GM21619 (cell line): ENCODE data around the gene INTU.
"Not testable (repeated sequence)": the region's sequence is repeated elsewhere in the genome, so short reads cannot be mapped to it uniquely, and the experiment has no call there.

Experiments
- ATAC-seq: cut with Tn5 transposase; IDR thresholded peaks from one replicate; pipeline ENCODE4 v1.9.1; 2021; ENCODE audit not compliant: unreplicated experiment

INTU gene

DNA sequence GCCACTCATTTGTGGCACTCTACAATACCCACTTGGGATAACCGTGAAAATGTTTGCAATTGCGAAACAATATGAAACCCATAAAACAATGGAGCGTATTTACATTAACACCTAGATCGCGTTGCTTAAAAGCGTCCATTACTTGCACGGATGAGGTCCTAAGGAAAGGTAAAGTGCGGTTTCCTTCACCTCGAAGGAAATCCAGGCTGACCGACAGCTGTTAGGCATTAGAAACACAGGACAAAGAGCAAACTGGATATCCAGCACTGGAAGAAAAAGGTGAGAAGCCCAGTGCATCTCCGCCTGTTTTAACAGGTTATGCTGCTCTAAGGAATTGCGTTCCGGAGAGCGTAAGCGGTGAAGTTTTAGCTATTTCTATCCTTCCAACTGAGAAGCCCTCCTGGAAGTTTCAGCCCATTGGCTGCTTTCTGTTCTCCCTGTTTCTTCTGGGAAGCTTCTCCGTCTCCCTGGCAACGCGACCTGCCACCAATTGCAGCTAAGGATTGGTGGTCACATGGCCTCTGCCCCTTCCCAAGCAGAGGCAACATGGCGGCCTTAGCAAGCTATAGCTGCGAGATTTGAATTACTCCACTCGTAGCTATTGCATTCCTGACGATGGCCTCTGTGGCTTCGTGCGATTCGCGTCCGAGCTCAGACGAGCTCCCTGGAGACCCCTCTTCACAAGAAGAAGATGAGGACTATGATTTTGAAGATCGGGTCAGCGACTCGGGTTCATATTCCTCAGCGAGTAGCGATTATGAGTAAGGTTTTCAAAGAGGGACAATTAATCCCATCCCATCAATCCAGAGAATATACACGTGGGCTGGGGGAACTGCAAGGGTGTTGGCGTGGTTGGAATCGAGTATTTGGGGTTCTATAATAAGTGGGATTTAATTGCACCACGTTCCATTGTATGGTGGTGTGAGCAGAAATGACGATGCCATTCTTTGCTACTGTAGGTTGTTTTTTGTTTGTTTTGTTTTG, at the start of gene INTU:
Gene INTU (plus strand): TSS at position 538 of the 984 bp plus-strand sequence. CDS start 78 bp downstream, at position 616.
- ATAC-seq = peak; percentile 89

DNA sequence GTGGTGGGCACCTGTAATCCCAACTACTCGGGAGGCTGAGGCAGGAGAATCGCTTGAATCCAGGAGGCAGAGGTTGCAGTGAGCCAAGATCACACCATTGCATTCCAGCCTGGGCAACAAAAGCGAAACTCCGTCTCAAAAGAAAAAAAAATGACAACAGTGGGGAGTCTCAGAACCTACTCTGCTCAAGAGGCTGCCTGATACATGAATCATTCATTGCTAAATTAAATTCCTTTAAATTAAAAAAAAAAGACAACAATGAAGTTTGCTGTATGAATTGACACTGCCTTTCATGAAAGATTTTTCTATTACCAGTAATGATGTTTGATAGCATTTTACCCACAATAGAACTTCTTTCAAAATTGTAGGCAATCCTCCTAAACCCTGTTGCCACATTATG, 46.3 kb upstream of the INTU start:
- not testable (repeated sequence) for ATAC-seq

DNA sequence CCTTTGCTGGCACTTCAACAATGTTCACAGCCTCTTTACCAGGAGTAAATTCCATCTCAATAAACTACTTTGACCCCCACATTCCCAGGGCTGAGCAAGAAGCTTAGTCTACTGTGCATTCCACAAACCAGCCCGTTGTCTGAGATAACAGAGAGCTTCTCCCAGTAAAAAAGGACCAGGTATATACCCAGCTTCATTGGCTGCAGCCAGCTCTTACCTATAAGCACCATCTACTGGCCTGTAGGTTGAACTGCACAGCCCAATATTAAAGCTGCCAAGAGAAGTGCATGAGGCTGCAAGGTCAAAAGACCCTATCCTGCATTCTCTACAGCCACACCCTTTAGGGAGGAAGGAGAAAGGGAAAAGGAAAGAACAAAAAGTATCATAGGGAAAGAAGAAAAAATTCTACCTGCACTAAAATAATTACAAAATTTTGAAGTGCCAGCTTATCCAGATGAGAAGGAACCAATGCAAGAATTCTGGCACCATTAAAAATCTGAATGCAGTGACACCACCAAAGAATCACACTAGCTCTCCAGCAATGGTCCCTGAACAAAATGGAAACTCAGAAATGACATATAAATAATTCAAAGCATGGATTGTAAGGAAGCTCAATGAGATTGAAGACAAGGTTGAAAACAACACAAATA, 45.7 kb upstream of the INTU start:
- peak; percentile 99 for ATAC-seq

DNA sequence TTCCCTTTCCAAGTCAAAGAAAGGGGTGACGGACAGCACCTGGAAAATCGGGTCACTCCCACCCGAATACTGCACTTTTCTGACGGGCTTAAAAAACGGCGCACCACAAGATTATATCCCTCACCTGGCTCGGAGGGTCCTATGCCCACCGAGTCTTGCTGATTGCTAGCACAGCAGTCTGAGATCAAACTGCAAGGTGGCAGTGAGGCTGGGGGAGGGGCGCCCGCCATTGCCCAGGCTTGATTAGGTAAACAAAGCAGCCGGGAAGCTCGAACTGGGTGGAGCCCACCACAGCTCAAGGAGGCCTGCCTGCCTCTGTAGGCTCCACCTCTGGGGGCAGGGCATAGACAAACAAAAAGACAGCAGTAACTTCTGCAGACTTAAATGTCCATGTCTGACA, 43.6 kb upstream of the INTU start:
- ATAC-seq = not testable (repeated sequence)

GRCh38 chr4:127598656-127599055, 34.1 kb upstream of the INTU start:
- ATAC-seq = no peak

GRCh38 chr4:127601029-127601428, 31.7 kb upstream of the INTU start:
- no peak for ATAC-seq

GRCh38 chr4:127604949-127605709, 27.6 kb upstream of the INTU start:
- ATAC-seq = no peak

- ATAC-seq = no peak
Observed at GRCh38 chr4:127606823-127607222, 25.9 kb upstream of the INTU start.

- ATAC-seq = no peak
Observed at GRCh38 chr4:127609484-127609883, 23.3 kb upstream of the INTU start.

- ATAC-seq = no peak
Observed at GRCh38 chr4:127610488-127610887, 22.3 kb upstream of the INTU start.

DNA sequence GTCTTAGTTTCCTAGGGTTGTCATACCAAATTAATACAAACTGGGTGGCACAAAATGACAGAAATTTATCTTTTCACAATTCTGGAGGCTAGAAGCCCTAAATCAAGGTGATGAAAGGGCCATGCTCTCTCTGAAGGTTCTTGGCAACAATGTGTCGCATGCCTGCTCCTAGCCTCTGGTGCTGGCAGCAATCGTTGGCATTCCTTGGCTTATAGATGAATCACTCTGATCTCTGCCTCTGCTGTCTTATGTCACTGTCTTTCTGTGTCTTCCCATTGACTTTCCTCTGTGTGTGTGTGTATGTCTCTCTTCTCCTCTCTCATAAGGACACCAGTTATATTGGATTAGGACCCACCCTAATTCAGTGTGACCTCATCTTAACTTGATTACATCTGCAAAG, 15.9 kb upstream of the INTU start:
- no peak for ATAC-seq

DNA sequence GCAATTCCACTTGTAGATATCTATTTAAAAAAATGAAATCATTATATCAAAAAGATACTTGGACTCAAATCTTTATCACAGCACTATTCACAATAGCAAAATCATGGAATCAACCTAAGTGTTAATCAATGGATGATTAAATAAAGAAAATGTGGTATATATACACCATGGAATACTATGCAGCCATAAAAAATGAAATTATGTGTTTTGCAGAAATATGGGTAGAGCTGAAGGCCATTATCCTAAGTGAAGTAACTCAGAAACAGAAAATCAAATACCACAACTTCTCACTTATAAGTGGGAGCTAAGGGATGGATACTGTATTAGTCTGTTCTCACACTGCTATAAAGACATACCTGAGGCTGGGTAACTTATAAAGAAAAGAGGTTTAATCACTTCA, 14.3 kb upstream of the INTU start:
- no peak for ATAC-seq

DNA sequence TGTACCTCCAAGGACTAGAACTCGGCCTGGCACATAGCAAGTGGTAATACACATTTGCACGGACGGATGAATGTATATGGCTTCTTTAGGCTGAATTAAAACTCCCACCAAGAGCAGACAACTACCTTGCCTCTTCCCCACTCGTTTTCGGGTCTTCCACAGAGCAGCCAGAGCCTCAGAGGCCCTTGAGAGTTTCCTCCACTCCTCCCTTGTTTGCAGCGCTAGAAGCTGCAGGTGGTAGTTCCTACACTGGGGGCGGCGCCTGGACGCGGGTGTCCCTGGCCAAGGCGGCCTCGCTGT, 10.2 kb upstream of the INTU start:
- no peak for ATAC-seq

GRCh38 chr4:127622921-127623796, 9.6 kb upstream of the INTU start:
- ATAC-seq = peak; percentile 56

DNA sequence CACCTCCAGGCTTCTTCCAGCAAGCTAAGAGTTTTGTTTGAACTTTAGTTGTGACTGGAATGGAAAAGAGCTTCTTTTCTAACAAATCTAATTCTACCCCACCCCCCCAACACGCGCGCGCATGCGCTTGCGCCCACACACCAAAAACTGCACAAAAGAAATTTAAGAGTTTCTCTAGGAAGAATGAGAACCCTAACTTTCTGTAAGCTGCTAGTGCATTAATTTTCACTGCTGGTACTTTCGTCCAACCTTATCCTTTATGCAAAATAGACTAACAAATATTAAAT, 9.0 kb upstream of the INTU start:
- ATAC-seq = no peak

DNA sequence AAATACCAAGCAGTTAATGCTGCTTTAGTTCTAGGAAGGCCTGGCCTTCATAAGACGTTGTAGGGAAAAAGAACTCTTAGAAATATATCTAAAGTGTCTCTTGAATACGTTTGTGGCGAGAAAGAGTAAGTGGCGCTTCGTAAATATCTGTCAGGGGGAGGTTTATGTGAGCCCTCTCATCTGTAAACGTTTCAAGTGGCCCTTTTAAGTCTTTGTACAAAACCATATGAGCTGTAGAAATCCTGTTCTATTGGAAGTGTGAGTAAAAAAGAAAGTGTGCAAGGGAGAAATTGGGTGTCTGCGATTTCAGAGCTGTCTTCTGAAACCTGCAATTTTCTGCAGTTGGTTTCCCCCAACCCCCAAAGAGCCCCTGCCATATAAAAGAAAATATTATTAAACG, 8.6 kb upstream of the INTU start:
- ATAC-seq = no peak

DNA sequence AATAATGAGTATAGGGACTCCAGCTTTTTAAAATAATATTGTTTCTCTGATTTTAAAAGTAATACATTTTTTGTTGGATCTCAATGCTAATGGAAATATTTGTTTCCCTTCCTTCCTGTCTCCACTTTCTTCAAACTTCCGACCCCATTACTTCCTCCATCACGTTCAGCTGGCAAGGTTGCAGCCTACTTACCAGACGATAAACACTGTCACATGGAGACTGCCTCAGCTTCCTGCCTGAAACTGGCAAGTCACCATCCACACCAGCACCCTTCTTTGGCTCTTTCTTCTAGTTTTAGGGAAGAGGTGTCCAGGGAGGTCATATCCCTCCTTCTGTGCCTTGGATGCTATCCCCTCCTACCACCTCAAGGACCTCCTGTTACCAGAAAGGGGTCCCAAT, 3.4 kb upstream of the INTU start:
- no peak for ATAC-seq

GRCh38 chr4:127630152-127630551, 2.6 kb upstream of the INTU start:
- no peak for ATAC-seq

DNA sequence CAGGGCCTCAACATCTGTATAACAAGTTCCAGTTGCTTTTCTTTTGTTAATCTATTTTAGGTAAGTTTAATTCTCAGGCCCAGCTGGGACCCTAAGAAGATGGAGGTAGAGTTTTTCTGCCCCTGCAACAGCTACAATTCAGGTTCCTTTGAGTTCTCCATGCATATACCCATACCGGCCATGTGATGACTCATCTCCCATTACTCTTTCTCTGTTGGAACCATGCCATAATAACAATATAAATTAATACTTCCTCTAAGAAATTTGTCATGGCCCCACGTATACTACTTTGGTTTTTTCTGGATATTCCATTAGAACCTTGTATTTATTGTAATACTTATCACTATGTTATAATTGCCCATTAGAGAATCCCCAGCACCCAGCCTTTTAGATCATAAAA, 1.3 kb upstream of the INTU start:
- no peak for ATAC-seq

- no peak for ATAC-seq
Observed at GRCh38 chr4:127634181-127634580, 1.4 kb downstream of the INTU start.

- ATAC-seq = no peak
Observed at GRCh38 chr4:127641524-127641923, 8.8 kb downstream of the INTU start.
